ENCODE measurements around the gene ALPG.
"Not testable (repeated sequence)": the region's sequence is repeated elsewhere in the genome, so short reads cannot be mapped to it uniquely, and the experiment has no call there.

The ALPG gene

DNA sequence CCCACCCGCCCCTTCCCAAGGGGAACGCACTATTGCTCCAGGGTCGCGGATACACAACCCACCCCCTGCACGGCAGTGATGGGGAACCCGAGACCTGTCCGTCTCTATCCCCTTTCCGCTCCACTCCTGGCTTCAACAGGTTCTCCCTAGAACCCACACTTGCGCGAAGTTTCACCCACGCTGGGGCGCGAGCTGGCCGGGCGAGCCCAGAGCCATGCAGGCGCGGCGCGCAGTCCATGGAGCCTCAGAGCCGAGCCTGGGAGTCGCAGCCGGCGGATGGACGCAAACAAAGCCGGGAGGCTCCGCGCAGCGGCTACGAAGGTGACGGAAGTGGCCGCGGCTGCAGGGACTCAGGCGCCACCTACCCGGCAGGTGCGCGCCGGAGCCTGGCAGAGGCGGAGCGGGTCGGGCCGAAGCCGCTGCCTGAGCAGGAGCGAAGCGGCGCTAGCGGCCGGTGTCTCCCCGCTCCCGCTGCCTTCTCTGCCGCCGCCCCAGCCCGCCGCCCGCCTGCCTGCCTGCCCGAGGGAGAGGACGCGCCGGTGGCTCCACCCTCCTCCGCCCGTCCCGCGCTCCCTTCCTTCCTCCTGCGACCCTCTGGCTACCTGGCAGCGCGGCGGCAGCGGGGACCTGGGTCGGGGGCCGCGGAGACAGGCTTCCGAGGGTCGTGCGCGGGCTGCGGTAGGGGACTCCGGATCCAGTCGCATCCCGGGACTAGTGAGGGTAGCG is 14.0 kb downstream of the ALPG start:
- DNase-seq: no peak

- DNase-seq: no peak
Observed at GRCh38 chr2:232421189-232421785, 14.6 kb downstream of the ALPG start.

DNA sequence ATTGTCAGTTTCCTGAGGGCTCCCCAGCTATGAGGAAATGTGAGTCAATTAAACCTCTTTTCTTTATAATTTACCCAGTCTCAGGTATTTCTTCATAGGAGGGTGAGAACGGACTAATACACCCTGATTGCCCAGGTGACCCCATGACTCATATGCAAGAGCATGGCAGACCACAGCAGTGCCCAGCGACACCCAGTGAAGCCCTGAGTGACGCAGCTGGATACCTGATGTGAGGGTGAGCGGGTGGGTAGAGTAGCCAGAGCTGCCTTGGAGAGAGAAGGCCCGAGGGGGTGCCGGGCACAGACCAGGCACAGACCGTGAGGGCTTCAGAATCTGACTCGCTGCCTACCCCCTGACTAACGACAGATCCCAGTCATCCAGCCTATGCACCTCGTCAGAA is 15.4 kb downstream of the ALPG start:
- DNase-seq: no peak

- DNase-seq: not testable (repeated sequence)
Observed at GRCh38 chr2:232422996-232423395, 16.4 kb downstream of the ALPG start.

- not testable (repeated sequence) for DNase-seq
Observed at GRCh38 chr2:232423407-232423806, 16.8 kb downstream of the ALPG start.

DNA sequence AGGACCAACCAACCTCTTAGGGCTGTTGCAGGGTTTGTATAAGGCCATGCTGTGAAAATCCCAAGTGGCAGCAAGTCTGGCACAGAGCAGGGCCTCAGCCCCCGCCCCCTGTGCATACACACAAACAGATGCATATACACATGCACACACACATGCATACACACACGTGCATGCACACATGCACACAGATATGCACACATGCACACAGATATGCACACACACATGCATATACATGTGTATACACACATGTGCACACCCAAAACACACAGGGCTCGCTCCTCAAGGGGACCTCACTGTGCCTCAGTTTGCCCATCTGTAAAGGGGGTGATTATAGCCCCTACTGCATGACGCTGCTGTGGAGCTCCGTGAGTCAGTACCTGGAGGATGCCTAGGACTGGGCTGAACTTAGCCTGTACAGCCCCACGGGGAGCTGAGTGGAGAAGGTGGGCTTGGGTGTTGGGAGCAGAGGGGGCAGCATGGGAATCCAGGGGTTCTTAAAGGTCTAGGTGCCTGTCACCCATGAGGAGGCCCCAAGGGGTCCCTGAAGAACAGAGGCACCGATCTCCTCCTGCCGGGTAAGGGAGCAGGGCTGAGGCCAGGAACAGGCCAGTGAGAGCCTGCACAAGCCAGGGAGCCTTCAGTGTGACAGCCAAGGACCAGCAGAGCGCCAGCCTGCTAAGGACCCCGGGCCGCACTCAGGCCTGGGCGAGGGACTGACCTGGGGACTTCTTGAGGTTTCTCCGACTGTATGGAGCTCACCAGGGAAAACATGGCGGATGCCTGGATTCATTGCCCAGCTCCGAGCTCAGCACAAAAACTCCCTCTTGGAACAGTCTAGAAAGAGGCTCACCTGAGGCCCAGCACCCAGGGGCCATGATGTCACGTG is 25.3 kb downstream of the ALPG start:
- DNase-seq: no peak

GRCh38 chr2:232432598-232433184 is 26.0 kb downstream of the ALPG start:
- DNase-seq: no peak

DNA sequence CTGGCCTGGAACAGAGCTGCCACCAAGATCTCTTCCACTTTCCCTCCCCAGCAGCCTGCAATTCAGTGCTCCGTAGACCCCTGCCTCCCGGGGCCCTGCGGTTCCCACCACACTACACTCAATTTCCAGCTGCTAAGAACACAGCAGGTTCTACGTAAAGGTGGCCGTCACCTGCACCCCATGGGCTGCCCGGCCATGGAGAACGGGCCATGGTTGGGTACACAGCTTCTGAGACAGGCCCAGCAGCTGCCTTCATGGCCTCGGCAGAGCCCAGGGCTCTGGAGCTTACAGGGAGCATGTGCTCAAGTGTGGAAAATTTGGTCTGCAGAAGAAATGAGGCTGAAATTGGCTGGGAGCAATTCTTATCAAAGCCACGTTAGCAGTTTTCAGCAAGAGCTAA is 27.0 kb downstream of the ALPG start:
- DNase-seq: not testable (repeated sequence)

DNA sequence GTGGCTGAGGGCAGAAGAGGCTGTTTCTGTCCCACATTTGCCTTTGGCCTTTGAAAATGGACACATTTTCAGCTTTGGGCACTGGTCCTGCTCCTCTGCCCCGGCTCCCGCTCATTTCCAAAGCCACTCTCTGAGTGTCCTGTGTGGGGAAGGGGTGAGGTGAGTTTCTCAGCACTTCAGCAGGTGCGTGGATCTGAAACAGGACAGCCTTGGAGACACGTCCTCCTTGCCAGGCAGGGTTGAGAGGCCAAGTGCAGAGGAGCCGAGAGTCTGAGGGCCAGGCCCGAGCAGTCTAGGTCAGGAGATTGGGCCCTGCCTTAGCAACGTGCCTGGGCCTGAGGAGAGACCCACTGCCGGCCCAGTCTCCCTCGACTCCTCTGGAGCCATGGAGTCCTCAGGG is 27.4 kb downstream of the ALPG start:
- DNase-seq: no peak

- DNase-seq: no peak
Observed at GRCh38 chr2:232434563-232435374, 28.1 kb downstream of the ALPG start.

DNA sequence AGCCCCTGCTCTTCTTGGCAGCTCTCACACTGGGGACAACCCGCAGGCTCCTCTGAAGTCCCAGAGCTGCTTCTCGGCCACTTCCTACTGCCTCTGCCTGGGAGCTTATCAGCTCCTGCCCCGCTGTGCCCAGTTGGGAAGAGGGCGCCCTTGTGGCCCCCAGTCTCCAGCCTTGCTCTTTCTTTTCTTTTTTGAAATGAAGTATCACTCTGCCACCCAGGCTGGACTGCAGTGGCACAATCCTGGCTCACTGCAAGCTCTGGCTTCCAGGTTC is 28.7 kb downstream of the ALPG start:
- no peak for DNase-seq

- no peak for DNase-seq
Observed at GRCh38 chr2:232435805-232436204, 29.2 kb downstream of the ALPG start.

DNA sequence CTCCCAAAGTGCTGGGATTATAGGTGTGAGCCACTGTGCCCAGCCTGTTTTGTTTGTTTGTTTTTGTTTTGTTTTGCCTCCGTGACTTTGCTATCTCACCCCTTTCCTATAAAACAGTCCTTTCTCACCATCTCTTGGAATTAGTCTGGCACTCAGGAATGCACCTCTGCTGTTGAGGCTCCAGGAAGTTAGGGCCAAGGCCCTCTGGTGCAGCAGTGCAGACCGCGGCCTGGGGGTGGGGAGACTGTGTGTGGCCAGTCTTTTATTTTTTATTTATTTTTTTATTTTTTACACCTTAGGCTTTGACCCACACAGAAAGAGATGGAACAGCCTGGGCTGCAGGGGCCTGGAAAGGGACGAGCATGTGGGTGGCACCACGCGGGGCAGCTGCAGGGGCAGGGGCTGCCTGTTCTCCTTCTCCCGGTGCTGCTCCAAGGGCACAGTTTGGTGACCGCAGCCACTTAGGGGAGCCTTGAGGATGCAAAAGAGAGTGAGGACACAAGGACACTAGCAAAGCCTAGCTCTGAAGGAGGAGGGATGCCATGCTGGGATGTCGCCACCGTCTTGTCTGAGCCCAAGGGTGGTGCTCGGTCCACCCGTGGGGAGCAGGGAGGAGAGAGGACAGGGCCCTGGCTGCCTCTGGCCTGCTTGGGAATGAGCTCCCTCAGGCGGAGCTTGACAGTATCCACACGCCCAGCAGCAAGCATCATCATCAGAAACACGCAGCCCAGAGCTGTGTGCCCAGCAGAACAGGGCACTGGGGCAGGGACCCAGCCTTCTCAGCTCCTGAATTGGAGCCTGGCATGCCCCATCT is 29.9 kb downstream of the ALPG start:
- DNase-seq: no peak

GRCh38 chr2:232437195-232437571 is 30.5 kb downstream of the ALPG start:
- DNase-seq: no peak

- no peak for DNase-seq
Observed at GRCh38 chr2:232438091-232438490, 31.4 kb downstream of the ALPG start.

DNA sequence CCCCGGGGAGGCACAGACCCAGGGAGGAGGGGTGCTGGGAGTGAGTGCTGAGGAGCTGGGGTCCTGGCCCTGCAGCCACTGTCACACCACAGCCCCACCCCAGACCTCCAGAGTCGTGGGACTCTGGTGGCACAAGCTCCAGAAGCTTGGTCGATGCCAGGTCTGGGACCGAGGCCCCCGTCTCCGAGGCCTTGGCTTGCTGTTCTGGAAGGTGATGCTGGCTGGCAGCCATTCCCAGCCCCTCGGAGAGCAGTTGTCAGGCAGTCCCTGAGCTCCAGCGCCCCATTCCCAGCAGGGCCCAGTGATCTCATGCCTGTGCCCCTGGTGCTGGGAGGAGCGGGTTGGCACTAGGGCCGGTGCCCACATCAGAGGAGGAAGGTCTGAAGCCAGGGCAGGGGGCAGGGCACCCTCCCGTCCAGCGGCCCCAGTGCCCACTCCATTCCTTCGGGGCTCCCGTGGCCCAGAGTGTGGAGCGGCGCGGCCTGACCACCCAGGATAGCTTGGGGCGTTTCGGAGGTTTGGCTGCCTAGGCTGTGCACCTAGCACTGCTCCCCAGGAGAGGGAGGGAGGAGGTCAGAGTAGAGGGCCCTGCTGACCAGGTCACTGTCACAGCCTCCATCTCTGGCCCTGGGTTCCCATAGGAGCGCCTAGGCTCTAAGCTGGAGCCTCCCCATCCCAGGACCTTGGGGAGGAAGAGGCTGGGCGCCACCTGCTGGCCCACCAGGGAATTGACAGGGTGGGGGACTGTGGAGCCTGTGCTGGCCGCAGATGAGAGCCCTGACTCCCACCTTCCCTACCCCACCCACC is 32.5 kb downstream of the ALPG start:
- no peak for DNase-seq

DNA sequence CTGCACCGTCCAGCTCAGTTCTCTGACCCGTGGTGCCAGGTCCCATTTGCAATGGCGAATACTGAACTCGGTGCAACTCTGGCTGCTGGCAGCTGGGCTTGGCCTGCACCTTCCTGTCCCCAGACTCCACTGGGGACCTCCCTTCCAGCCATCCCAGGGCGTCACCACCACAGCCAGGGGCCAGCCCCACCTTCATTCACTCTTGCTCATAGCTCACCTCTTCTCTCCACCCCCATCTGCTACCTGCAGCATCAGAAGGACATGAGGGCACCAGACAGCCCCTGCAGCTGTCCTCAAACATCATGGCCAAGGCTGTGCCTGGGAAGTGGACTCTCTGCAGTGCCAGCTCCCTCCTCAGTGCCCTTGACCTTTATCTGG is 33.1 kb downstream of the ALPG start:
- DNase-seq: no peak

DNA sequence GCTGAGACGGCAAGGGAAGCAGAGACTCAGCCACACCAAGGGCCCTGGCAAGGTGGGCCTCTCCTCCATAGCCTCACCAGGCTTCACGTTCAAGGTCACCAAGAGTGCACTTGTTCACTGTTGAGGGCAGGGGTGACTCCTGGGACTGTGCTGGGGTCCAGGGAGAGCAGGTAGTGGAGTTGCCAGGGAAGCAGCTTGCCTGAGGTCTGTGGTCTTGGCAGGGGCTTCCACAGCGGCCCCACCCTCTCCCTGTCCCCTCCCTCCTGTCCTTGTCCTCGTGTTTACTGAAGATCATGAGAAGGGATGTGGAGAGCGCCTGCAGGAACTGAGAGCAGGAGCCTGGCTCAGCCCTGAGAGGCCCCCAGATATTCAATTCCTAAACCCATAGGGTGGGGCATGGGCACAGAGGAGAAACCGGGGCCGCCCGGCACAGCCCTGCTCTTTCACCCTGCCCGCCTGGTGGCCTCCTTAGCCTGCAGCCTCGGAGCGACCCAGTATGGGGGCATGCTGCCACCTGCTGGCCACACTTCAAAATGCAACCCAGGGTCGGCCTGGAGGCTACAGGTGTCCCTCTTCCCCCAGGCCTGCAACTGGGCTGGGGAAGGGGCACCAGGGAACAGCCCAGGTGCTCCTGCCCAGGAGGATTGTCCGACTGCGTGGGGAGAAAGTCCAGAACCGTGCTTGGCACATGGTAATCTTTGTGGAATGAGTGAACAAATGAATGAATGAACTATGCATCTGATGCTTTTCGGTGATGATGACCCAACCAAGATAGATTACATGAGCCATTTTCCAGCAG is 33.8 kb downstream of the ALPG start:
- DNase-seq: peak; percentile 77

- no peak for DNase-seq
Observed at GRCh38 chr2:232441147-232441651, 34.6 kb downstream of the ALPG start.

DNA sequence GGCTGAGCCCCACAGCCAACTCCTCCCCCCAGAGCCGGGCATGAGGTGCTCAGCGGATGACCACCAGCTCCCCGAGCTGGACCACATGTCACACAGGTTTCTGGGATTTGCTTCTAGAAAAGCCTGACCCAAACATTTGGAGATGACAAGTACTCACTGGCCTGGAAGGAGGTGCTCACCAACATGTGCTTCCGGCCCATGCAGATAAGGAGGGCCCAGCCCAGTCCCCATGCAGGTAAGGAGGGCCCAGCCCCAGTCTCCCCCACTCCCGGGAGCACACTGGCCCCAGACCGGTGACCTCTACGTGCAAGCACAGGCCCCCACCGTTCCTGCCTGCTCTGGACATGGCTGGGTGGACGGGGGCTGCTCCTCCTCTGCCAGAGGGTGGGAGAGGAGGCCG is 35.3 kb downstream of the ALPG start:
- DNase-seq: not testable (repeated sequence)

All from activated CD4-positive, alpha-beta T cell treated with anti-CD3 and anti-CD28 coated beads for 1 hour (primary cell).